Chondrocyte (in vitro differentiated cells): ENCODE measurements around the gene PKN3. TPM values are rescaled to one million over a fixed set of nuclear protein-coding genes. Genes with fewer than 3 reads are reported as not detected.

Source experiments
- DNase-seq: peaks from one replicate; pipeline ENCODE4 v3.0.0; 2021; ENCODE audit warnings: mixed read lengths, low spot score
- H3K27ac Mint-ChIP-seq: one replicate; pipeline ENCODE4 v1.8.0; 2021; ENCODE audit warnings: mild to moderate bottlenecking, moderate library complexity, mixed read lengths; ENCODE audit not compliant: unreplicated experiment
- H3K27me3 Mint-ChIP-seq: 2 replicates; pipeline ENCODE4 v1.8.0; 2021; ENCODE audit warnings: low read depth, mixed read lengths
- H3K36me3 Mint-ChIP-seq: 2 replicates; pipeline ENCODE4 v1.8.0; 2021; ENCODE audit warnings: low read depth, mixed read lengths
- H3K4me1 Mint-ChIP-seq: 2 replicates; pipeline ENCODE4 v1.8.0; 2021; ENCODE audit warnings: low read depth, mild to moderate bottlenecking, mixed read lengths
- H3K4me3 Mint-ChIP-seq: one replicate; pipeline ENCODE4 v1.8.0; 2021; ENCODE audit warnings: mild to moderate bottlenecking, moderate library complexity, mixed read lengths; ENCODE audit not compliant: unreplicated experiment
- H3K9me3 Mint-ChIP-seq: 2 replicates; pipeline ENCODE4 v1.8.0; 2021; ENCODE audit warnings: low read depth, mixed read lengths
- CTCF ChIP-seq: fragments of 200-600 bp; sonication (generic); IDR thresholded peaks from 2 replicates; pipeline ENCODE4 v1.5.0; 2021; ENCODE audit warnings: antibody characterized with exemption, mild to moderate bottlenecking, moderate library complexity
- total RNA-seq: library from RNA; stranded (reverse); gene quantifications from 3 replicates; pipeline ENCODE4 v1.2.1, GENCODE V29; 2021

The PKN3 gene
- total RNA-seq, 1 donor from 2014 or later = 4.2 TPM

- TF ChIP-seq CTCF = no peak
- Mint-ChIP-seq H3K36me3 (no peaks in the 10 kb centered on the region), H3K9me3 (no peaks in the 10 kb centered on the region), H3K27me3 (no peaks in the 10 kb centered on the region), H3K27ac (no peak overlapping the region), H3K4me1 (no peaks in the 10 kb centered on the region), H3K4me3 (no peak overlapping the region)
- DNase-seq = peak; percentile 80
These were observed 10.4 kb downstream of the PKN3 start for GRCh38 chr9:128712451-128713410.

DNA sequence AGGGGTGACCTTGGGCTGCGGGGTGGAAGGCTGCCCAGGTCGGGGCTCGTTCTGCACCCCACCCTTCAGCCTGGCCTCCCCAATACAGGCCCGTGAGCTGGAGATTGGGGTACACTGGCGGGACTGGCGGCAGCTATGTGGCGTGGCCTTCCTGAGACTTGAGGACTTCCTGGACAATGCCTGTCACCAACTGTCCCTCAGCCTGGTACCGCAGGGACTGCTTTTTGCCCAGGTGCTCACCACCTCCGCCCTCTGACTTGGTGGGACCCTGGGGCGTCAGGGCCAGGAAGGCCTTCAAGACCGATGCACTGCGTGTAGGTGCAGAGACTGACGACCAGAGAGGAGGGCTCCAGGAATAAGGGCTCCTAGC lies 11.1 kb downstream of the PKN3 start:
- Mint-ChIP-seq H3K27me3 (no peaks in the 10 kb centered on the region), H3K4me1 (no peaks in the 10 kb centered on the region), H3K9me3 (no peaks in the 10 kb centered on the region), H3K4me3 (no peak overlapping the region), H3K27ac (no peak overlapping the region), H3K36me3 (no peaks in the 10 kb centered on the region)
- DNase-seq = peak; percentile 72
- TF ChIP-seq CTCF = no peak

DNA sequence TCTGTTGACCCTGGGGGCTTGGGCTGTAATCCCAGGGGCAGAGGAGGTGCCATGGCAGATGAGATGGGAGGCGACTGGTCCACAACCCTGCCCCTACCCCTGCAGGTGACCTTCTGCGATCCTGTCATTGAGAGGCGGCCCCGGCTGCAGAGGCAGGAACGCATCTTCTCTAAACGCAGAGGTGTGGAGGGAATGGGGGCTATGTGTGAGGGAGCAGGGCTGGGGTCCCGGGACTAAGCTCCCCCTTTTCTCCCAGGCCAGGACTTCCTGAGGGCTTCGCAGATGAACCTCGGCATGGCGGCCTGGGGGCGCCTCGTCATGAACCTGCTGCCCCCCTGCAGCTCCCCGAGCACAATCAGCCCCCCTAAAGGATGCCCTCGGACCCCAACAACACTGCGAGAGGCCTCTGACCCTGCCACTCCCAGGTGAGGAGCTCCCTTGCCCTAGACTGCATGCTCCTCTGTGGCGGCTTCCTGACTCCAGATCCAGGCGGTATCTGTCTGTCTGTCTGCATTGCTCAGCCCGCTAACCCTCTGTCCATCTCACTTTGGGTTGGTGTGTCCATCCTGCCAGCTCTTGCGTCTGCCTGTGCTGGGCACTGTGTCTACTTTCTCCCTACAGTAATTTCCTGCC lies 11.8 kb downstream of the PKN3 start:
- H3K27ac Mint-ChIP-seq = no peak overlapping the region
- H3K36me3 Mint-ChIP-seq = no peaks in the 10 kb centered on the region
- H3K4me1 Mint-ChIP-seq = no peaks in the 10 kb centered on the region
- H3K27me3 Mint-ChIP-seq = no peaks in the 10 kb centered on the region
- no peak overlapping the region for H3K4me3 Mint-ChIP-seq
- no peak for TF ChIP-seq CTCF
- peak; percentile 56 for DNase-seq
- H3K9me3 Mint-ChIP-seq = no peaks in the 10 kb centered on the region

GRCh38 chr9:128714586-128715435 lies 12.5 kb downstream of the PKN3 start:
- H3K36me3 Mint-ChIP-seq = no peaks in the 10 kb centered on the region
- TF ChIP-seq CTCF = no peak
- H3K4me3 Mint-ChIP-seq = no peak overlapping the region
- H3K9me3 Mint-ChIP-seq = no peaks in the 10 kb centered on the region
- H3K27me3 Mint-ChIP-seq = no peaks in the 10 kb centered on the region
- no peaks in the 10 kb centered on the region for H3K4me1 Mint-ChIP-seq
- no peak overlapping the region for H3K27ac Mint-ChIP-seq
- DNase-seq = peak; percentile 68

- H3K4me1 Mint-ChIP-seq = no peaks in the 10 kb centered on the region
- H3K27ac Mint-ChIP-seq = no peak overlapping the region
- TF ChIP-seq CTCF = no peak
- H3K4me3 Mint-ChIP-seq = no peak overlapping the region
- DNase-seq = peak; percentile 58
- H3K27me3 Mint-ChIP-seq = no peaks in the 10 kb centered on the region
- H3K9me3 Mint-ChIP-seq = no peaks in the 10 kb centered on the region
- H3K36me3 Mint-ChIP-seq = no peaks in the 10 kb centered on the region
These were observed 13.1 kb downstream of the PKN3 start for GRCh38 chr9:128715436-128715750.
